SK-N-SH treated with all-trans-retinoic acid at 6 μM for 48 hours (cell line): ENCODE results near the gene SUOX.

ENCODE experiments used
- ARNTL ChIP-seq: fragments of 450-650 bp; formaldehyde crosslinking; IDR thresholded peaks from 2 replicates; pipeline ENCODE4 v1.5.0; 2020; ENCODE audit warnings: low read depth, mild to moderate bottlenecking, moderate library complexity, borderline replicate concordance
- CSDC2 ChIP-seq: fragments of 250-450 bp; sonication (Bioruptor Pico); IDR thresholded peaks from 2 replicates; pipeline ENCODE4 v1.5.0; 2020; ENCODE audit warnings: mild to moderate bottlenecking, moderate library complexity
- OSR1 ChIP-seq: fragments of 250-450 bp; sonication (Bioruptor Pico); IDR thresholded peaks from 2 replicates; pipeline ENCODE4 v1.8.0; 2022; ENCODE audit warnings: moderate library complexity, mild to moderate bottlenecking, inconsistent platforms
- PATZ1 ChIP-seq: fragments of 250-450 bp; sonication (Bioruptor Pico); IDR thresholded peaks from 2 replicates; pipeline ENCODE4 v1.8.0; 2020; ENCODE audit warnings: mild to moderate bottlenecking, moderate library complexity, borderline replicate concordance
- PPARA ChIP-seq: fragments of 250-450 bp; sonication (Bioruptor Pico); IDR thresholded peaks from 2 replicates; pipeline ENCODE4 v1.5.0; 2020; ENCODE audit warnings: mild to moderate bottlenecking, borderline replicate concordance
- SNAI2 ChIP-seq: fragments of 250-450 bp; sonication (Bioruptor Pico); IDR thresholded peaks from 2 replicates; pipeline ENCODE4 v1.5.0; 2020; ENCODE audit warnings: mild to moderate bottlenecking, moderate library complexity
- TSHZ2 ChIP-seq: fragments of 250-450 bp; sonication (Bioruptor Pico); IDR thresholded peaks from 2 replicates; pipeline ENCODE4 v1.5.0; 2020; ENCODE audit warnings: mild to moderate bottlenecking, moderate library complexity
- ZFP3 ChIP-seq: fragments of 250-450 bp; sonication (Bioruptor Pico); IDR thresholded peaks from 2 replicates; pipeline ENCODE4 v1.5.0; 2020; ENCODE audit warnings: mild to moderate bottlenecking, moderate library complexity
- TF ChIP-seq, protein P1 (sequence below): fragments of 250-450 bp; sonication (Bioruptor Pico); IDR thresholded peaks from 2 replicates; pipeline ENCODE4 v1.5.1; 2021; ENCODE audit warnings: mild to moderate bottlenecking, moderate library complexity
- TF ChIP-seq, protein P2 (sequence below): fragments of 250-450 bp; sonication (Bioruptor Pico); IDR thresholded peaks from 2 replicates; pipeline ENCODE4 v1.5.1; 2020; ENCODE audit warnings: low read depth, mild to moderate bottlenecking, moderate library complexity

- TF ChIP-seq TSHZ2 (no peak), PPARA (CRISPR knock-in tag) (no peak), PATZ1 (CRISPR knock-in tag) (no peak), ARNTL (CRISPR knock-in tag) (no peak), ZFP3 (CRISPR knock-in tag) (no peak), CSDC2 (CRISPR knock-in tag) (no peak), OSR1 (no peak), SNAI2 (CRISPR knock-in tag) (no peak)
- TF ChIP-seq, protein P1, sequence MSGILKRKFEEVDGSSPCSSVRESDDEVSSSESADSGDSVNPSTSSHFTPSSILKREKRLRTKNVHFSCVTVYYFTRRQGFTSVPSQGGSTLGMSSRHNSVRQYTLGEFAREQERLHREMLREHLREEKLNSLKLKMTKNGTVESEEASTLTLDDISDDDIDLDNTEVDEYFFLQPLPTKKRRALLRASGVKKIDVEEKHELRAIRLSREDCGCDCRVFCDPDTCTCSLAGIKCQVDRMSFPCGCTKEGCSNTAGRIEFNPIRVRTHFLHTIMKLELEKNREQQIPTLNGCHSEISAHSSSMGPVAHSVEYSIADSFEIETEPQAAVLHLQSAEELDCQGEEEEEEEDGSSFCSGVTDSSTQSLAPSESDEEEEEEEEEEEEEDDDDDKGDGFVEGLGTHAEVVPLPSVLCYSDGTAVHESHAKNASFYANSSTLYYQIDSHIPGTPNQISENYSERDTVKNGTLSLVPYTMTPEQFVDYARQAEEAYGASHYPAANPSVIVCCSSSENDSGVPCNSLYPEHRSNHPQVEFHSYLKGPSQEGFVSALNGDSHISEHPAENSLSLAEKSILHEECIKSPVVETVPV (CRISPR knock-in tag) = no peak
- TF ChIP-seq, protein P2, sequence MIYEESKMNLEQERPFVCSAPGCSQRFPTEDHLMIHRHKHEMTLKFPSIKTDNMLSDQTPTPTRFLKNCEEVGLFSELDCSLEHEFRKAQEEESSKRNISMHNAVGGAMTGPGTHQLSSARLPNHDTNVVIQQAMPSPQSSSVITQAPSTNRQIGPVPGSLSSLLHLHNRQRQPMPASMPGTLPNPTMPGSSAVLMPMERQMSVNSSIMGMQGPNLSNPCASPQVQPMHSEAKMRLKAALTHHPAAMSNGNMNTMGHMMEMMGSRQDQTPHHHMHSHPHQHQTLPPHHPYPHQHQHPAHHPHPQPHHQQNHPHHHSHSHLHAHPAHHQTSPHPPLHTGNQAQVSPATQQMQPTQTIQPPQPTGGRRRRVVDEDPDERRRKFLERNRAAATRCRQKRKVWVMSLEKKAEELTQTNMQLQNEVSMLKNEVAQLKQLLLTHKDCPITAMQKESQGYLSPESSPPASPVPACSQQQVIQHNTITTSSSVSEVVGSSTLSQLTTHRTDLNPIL (CRISPR knock-in tag) = no peak
These were observed 41.7 kb upstream of the SUOX start for GRCh38 chr12:55955344-55955743.
